ENCODE results near the gene ARF1.

Gene ARF1

GRCh38 chr1:228082214-228082917, at the start of gene ARF1:
Gene ARF1, plus strand, starts transcription at chr1:228082708. Its CDS starts 14,407 bp downstream, at chr1:228097115.
- Histone ChIP-seq H3K4me3 (peak within 1 kb of the TSS; percentile 93), H3K9ac (ENCODE audit: insufficient read length) (peak within 1 kb of the TSS; percentile 99), H3K27ac (peak within 1 kb of the TSS; percentile 84), H3K9me3 (ENCODE audit: low read depth, low read length) (no peaks in the 10 kb centered on the region), H3K36me3 (ENCODE audit: insufficient read depth, low read length) (peaks cover 25% of the 10 kb centered on the region)
- DNase-seq (ENCODE audit: low read depth, low spot score) = peak; percentile 16
- TF ChIP-seq EZH2 (IDR thresholded peaks at IDR 0.05) (no peak), POLR2AphosphoS5 (IDR thresholded peaks at IDR 0.05; ENCODE audit: borderline replicate concordance, low read depth, low read length) (peak; percentile 87), FOXP2 (optimal IDR thresholded peaks at IDR 0.05; ENCODE audit: control extremely low read depth, extremely low read length, insufficient read depth) (no peak)

DNA sequence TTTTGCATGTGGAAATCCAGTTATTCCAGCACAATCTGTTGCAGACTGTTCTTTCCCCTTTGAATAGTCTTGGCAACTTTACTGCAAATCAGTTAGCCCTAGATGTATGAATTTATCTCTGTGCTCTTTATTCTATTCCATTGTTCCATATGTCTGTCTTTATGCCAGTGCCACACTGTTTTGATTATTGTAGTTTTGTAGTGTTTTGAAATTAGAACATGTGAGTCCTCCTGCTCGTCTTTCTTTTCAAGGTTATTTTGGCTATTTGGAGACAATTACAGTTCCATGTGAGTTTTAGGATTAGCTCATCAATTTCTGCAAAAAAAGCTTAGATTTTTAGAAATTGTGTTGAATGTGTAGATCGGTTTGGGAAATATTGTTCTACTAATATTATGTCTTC, 49.1 kb upstream of the ARF1 start:
- Histone ChIP-seq H3K9ac (ENCODE audit: insufficient read length) (no peak overlapping the region), H3K27ac (no peak overlapping the region), H3K9me3 (ENCODE audit: low read depth, low read length) (no peaks in the 10 kb centered on the region; the same call in 1 of the 2 replicates), H3K36me3 (ENCODE audit: insufficient read depth, low read length) (no peaks in the 10 kb centered on the region), H3K4me3 (no peak overlapping the region)
- TF ChIP-seq EZH2 (IDR thresholded peaks at IDR 0.05) = no peak
- no peak for TF ChIP-seq FOXP2 (optimal IDR thresholded peaks at IDR 0.05; ENCODE audit: control extremely low read depth, extremely low read length, insufficient read depth)
- no peak for TF ChIP-seq POLR2AphosphoS5 (IDR thresholded peaks at IDR 0.05; ENCODE audit: borderline replicate concordance, low read depth, low read length)
- no peak for DNase-seq (ENCODE audit: low read depth, low spot score)

GRCh38 chr1:228034954-228035837, 47.3 kb upstream of the ARF1 start:
- DNase-seq (ENCODE audit: low read depth, low spot score) = no peak
- TF ChIP-seq FOXP2 (optimal IDR thresholded peaks at IDR 0.05; ENCODE audit: control extremely low read depth, extremely low read length, insufficient read depth) = no peak
- TF ChIP-seq POLR2AphosphoS5 (IDR thresholded peaks at IDR 0.05; ENCODE audit: borderline replicate concordance, low read depth, low read length) = no peak
- no peak for TF ChIP-seq EZH2 (IDR thresholded peaks at IDR 0.05)

GRCh38 chr1:228035844-228036243, 46.7 kb upstream of the ARF1 start:
- Histone ChIP-seq H3K9me3 (ENCODE audit: low read depth, low read length) (no peaks in the 10 kb centered on the region; the same call in 1 of the 2 replicates), H3K27ac (no peak overlapping the region), H3K4me3 (no peak overlapping the region), H3K9ac (ENCODE audit: insufficient read length) (no peak overlapping the region), H3K36me3 (ENCODE audit: insufficient read depth, low read length) (no peaks in the 10 kb centered on the region)
- DNase-seq (ENCODE audit: low read depth, low spot score) = no peak
- TF ChIP-seq FOXP2 (optimal IDR thresholded peaks at IDR 0.05; ENCODE audit: control extremely low read depth, extremely low read length, insufficient read depth) = no peak
- TF ChIP-seq POLR2AphosphoS5 (IDR thresholded peaks at IDR 0.05; ENCODE audit: borderline replicate concordance, low read depth, low read length) = no peak
- no peak for TF ChIP-seq EZH2 (IDR thresholded peaks at IDR 0.05)

More at GRCh38 chr1:228034954-228035837, 47.3 kb upstream of the ARF1 start:
- Histone ChIP-seq H3K9me3 (ENCODE audit: low read depth, low read length) (no peaks in the 10 kb centered on the region; the same call in 1 of the 2 replicates), H3K36me3 (ENCODE audit: insufficient read depth, low read length) (no peaks in the 10 kb centered on the region), H3K4me3 (no peak overlapping the region), H3K9ac (ENCODE audit: insufficient read length) (no peak overlapping the region), H3K27ac (no peak overlapping the region)

DNA sequence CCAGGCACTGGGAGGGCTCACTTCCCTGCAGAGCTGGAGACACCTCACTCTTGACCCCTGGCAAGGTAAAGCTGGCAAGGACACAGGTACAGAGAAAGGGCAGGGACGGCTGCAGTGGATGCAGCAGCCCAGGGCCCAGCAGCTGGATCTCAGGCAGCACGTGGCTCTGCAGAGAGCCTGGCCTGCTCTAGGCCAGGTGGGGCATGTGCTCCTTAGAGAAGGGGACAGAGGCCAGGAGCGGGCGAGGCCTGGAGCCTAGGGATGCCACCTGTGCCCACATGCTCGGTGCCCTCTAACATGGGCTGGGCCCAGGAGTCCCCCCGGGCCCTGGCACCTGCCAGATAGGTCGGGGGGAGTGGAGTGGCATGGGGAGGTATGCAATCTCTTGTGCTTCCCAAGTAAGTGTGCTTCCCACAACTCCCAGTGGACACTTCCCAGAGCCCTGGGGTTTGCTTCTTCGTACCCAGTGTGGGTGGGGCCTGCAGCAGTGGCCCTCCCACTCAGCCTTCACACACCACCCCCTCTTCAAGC, 45.7 kb upstream of the ARF1 start:
- no peak overlapping the region for H3K4me3 ChIP-seq
- TF ChIP-seq EZH2 (IDR thresholded peaks at IDR 0.05) = no peak
- TF ChIP-seq POLR2AphosphoS5 (IDR thresholded peaks at IDR 0.05; ENCODE audit: borderline replicate concordance, low read depth, low read length) = no peak
- TF ChIP-seq FOXP2 (optimal IDR thresholded peaks at IDR 0.05; ENCODE audit: control extremely low read depth, extremely low read length, insufficient read depth) = no peak
- no peaks in the 10 kb centered on the region; the same call in 1 of the 2 replicates for H3K9me3 ChIP-seq (ENCODE audit: low read depth, low read length)
- H3K9ac ChIP-seq (ENCODE audit: insufficient read length) = no peak overlapping the region
- H3K36me3 ChIP-seq (ENCODE audit: insufficient read depth, low read length) = no peaks in the 10 kb centered on the region
- no peak for DNase-seq (ENCODE audit: low read depth, low spot score)
- H3K27ac ChIP-seq = no peak overlapping the region

DNA sequence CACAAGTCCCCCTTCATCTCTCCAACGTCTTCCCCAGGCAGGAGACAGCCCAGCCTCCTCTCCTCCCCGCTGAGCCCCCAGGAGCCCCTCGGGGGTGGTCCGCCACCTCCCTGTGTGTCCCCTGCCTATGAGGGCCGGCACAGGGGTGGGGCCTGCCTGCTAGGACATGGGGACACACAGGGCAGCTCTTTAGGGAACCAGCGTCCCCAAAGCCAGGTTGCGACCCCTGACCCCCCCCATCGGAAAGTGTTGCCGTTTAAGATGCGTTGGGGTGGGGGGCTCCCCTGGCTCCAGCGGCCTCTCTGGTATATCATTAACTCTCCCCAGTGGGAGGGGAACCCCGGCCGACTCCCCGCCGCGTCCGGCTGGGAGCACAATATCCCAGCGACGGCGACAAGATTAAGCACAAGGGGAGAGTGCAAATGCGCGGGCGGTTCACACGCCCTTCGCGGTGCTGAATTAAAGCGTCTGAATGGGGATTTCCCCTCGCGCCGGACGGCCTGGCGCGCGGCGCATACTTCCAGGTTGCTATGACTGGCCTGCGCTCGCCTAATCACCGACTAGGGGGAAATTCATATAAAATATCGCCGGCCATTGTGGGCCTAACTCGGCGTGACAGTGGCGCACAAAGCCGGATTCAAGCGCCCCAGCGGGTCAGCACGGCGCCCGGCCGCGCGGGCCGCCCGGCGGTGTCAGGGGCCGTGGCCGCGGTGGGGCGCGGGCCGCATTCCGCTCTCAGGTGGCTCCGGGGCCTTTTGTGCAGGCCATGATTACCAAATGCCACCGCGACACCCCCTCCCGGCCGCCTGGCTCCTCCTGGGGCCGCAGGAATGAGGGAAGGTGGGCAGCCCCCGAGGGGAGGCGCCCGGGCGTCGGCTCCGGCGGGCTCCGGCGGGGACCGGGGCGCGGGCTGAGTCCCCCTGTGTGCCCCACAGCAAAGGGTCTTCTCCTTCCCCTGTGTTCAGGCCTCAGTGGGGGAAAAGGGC, 44.8 kb upstream of the ARF1 start:
- H3K36me3 ChIP-seq (ENCODE audit: insufficient read depth, low read length) = no peaks in the 10 kb centered on the region
- TF ChIP-seq FOXP2 (optimal IDR thresholded peaks at IDR 0.05; ENCODE audit: control extremely low read depth, extremely low read length, insufficient read depth) (no peak), POLR2AphosphoS5 (IDR thresholded peaks at IDR 0.05; ENCODE audit: borderline replicate concordance, low read depth, low read length) (no peak), EZH2 (IDR thresholded peaks at IDR 0.05) (no peak)
- no peak for DNase-seq (ENCODE audit: low read depth, low spot score)
- no peaks in the 10 kb centered on the region; the same call in 1 of the 2 replicates for H3K9me3 ChIP-seq (ENCODE audit: low read depth, low read length)
- H3K4me3 ChIP-seq = peak overlapping the region; percentile 15; the same call in 1 of the 2 replicates
- H3K9ac ChIP-seq (ENCODE audit: insufficient read length) = no peak overlapping the region
- no peak overlapping the region for H3K27ac ChIP-seq

GRCh38 chr1:228038387-228039005, 44.0 kb upstream of the ARF1 start:
- no peak for DNase-seq (ENCODE audit: low read depth, low spot score)
- Histone ChIP-seq H3K4me3 (no peak overlapping the region), H3K9me3 (ENCODE audit: low read depth, low read length) (no peaks in the 10 kb centered on the region; the same call in 1 of the 2 replicates), H3K9ac (ENCODE audit: insufficient read length) (no peak overlapping the region), H3K27ac (no peak overlapping the region), H3K36me3 (ENCODE audit: insufficient read depth, low read length) (no peaks in the 10 kb centered on the region)
- TF ChIP-seq EZH2 (IDR thresholded peaks at IDR 0.05) (no peak), POLR2AphosphoS5 (IDR thresholded peaks at IDR 0.05; ENCODE audit: borderline replicate concordance, low read depth, low read length) (no peak), FOXP2 (optimal IDR thresholded peaks at IDR 0.05; ENCODE audit: control extremely low read depth, extremely low read length, insufficient read depth) (no peak)
